ENCODE data around the gene CIDEA. TPM values are rescaled to one million over a fixed set of nuclear protein-coding genes. Genes with fewer than 3 reads are reported as not detected.

CIDEA gene
- total RNA-seq, 1 donor from 2014 or later, result not detected

DNA sequence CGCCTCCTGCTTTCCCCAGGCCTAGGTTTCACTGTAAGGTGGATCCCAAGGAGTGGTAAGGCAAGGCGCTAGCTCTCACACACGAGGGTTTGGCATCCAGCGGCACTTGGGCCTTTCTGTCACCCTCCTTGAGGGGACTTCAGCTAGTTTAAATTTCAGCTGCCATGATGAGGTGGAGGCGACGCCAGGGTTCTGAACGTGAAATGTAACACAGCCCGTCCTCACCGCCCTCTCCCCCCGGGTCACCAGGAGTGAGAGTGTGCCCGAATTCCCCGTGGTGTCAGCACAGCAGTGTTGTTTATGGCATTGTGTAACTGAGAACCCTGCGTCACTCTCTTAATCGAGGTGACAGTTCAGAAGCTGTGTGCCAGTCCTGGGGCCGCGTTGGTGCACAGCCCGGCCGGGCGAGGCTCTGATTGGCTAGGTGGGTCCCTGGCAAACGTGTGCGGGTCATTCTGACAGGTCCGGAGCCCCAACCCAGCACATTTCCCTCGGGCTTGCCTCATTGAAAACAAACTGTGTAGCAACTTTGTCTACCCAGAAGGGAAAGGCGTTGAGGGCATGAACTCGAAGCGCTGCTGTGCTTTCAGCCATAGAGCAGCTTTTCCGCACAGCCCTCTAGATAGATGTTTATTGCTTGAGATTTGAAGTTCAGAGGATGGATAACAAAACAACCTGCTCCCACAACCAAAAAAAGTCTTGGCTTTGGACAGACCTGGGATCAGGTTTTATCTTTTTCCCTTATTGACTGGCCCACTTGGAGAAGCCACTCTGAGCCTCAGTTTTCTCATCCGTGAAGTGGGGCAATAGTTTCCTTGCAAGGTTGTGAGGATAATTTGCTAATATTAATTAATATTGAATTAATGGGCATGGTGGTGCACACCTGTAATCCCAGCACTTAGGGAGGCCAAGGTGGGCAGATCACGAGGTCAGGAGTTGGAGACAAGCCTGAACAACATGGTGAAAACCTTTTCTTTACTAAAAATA lies 4.9 kb downstream of the CIDEA start:
- Mint-ChIP-seq H3K27me3 (ENCODE audit: low read depth) (peaks cover 56% of the 10 kb centered on the region), H3K4me1 (ENCODE audit: low read depth) (no peaks in the 10 kb centered on the region), H3K36me3 (ENCODE audit: low read depth) (no peaks in the 10 kb centered on the region), H3K27ac (no peak overlapping the region), H3K9me3 (no peaks in the 10 kb centered on the region), H3K4me3 (ENCODE audit: low read depth) (no peak overlapping the region)
- DNase-seq (ENCODE audit: low spot score), result no peak
- intact Hi-C loops (cut with micrococcal nuclease), result no loop called here

DNA sequence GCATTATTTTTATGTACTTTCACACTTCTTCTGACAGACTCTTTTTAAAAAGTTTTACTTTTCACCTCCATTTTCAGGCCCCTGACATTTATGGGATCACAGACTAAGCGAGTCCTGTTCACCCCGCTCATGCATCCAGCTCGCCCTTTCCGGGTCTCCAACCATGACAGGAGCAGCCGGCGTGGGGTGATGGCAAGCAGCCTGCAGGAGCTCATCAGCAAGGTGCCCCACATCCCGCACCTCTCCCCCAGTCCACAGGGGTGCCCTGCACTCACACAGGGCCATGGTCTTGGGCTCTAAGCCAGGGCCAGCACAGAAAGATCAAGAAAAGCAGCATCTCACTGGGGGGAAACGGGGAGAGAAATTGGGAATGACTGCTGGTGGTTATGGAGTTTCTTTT lies 8.6 kb downstream of the CIDEA start:
- Mint-ChIP-seq H3K9me3 (no peaks in the 10 kb centered on the region), H3K36me3 (ENCODE audit: low read depth) (no peaks in the 10 kb centered on the region), H3K27ac (no peak overlapping the region), H3K4me3 (ENCODE audit: low read depth) (no peak overlapping the region), H3K4me1 (ENCODE audit: low read depth) (no peaks in the 10 kb centered on the region), H3K27me3 (ENCODE audit: low read depth) (peaks cover 33% of the 10 kb centered on the region)
- DNase-seq (ENCODE audit: low spot score), result no peak
- intact Hi-C loops (cut with micrococcal nuclease), result no loop called here

DNA sequence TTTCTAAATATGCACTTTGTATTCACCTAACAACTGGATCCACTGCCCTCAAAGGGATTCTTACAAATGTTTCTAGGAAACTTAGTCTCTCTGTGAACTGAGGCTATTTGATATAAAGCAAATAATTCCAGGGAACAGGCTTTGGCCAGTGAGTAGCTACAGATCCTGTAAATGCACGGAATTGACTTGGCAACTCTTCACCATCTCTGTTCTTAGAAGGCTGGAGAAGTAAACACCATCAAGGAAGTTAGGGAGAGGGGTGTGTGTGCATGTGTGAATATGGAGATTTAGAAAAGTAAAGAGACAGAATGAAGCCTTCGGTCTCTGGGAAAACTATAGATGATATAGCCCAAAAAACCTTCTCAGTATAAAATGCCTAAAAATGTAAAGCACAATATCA lies 10.7 kb downstream of the CIDEA start:
- H3K4me3 Mint-ChIP-seq (ENCODE audit: low read depth), result no peak overlapping the region
- H3K9me3 Mint-ChIP-seq, result no peaks in the 10 kb centered on the region
- intact Hi-C loops (cut with micrococcal nuclease), result no loop called here
- DNase-seq (ENCODE audit: low spot score), result no peak
- H3K27me3 Mint-ChIP-seq (ENCODE audit: low read depth), result peaks cover 30% of the 10 kb centered on the region
- no peaks in the 10 kb centered on the region for H3K4me1 Mint-ChIP-seq (ENCODE audit: low read depth)
- no peaks in the 10 kb centered on the region for H3K36me3 Mint-ChIP-seq (ENCODE audit: low read depth)
- no peak overlapping the region for H3K27ac Mint-ChIP-seq

DNA sequence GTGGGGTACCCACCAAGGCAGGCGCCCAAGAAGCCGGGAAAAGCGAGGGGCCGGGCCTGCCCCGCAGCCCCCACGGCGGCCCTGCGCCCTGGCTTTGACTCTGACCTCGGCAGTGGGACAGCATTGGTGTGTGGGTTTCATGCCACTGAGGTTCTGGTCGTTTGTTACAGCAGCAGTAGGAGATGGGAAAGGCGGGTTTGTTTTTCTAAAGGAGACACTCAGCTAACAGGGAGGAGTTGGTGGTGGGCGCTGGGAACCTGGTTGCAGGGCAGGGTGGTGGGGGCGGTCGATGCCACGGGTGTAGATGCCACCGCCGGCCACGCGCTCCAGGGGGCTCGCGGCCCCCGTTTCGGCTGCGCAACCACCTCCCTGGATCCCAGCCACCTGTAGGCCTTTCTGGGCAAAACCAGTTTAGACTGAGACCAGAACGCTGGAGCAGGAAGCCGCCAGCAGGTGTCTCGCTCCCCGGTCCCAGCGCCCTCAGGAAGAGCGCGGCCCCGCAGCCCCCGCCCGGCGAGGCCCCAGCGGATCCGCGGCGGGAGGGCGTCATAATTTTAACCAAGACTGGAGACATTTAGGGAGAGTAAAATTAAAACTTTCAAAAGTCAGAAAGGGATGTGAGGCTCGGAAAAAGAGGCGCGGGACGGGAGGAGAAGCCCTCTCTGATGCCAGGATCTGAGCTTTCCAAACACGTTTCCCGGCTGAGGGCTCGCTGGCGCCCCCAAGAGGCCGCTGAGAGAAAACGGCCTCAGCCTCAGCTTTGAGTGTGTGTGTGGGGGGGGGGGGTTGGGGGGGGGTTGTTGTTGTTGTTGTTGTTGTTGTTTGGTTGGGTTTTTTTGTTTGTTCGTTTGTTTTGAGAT lies 17.4 kb downstream of the CIDEA start:
- DNase-seq (ENCODE audit: low spot score), result peak; percentile 48
- Mint-ChIP-seq H3K36me3 (ENCODE audit: low read depth) (no peaks in the 10 kb centered on the region), H3K4me3 (ENCODE audit: low read depth) (peak overlapping the region; percentile 65), H3K9me3 (no peaks in the 10 kb centered on the region), H3K27me3 (ENCODE audit: low read depth) (peaks cover 4% of the 10 kb centered on the region), H3K27ac (no peak overlapping the region), H3K4me1 (ENCODE audit: low read depth) (peaks cover 2% of the 10 kb centered on the region)
- intact Hi-C loops (cut with micrococcal nuclease), result loop anchor here (5.0 kb wide), 1 partner anchor 386 kb away; the partner anchor contains the start of gene SPIRE1

DNA sequence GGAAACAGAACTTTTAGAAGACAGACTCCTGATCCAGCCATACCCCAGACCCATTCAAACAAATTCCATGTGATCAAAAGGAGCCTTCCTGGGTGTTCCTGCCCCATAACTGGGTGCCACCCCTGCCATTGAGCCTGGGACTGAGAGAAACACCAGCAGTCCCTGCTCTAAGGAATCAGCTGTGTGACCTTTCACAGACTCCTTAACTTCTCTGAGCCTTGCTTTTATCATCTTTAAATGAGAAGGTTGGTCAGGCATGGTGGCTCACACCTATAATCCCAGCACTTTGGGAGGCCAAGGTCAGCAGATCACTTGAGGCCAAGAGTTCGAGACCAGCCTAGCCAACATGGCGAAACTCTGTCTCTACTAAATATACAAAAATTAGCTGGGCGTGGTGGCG lies 20.6 kb downstream of the CIDEA start:
- intact Hi-C loops (cut with micrococcal nuclease), result loop anchor here (5.0 kb wide), 1 partner anchor 383 kb away; the partner anchor contains the start of gene SPIRE1
- H3K36me3 Mint-ChIP-seq (ENCODE audit: low read depth), result no peaks in the 10 kb centered on the region
- no peaks in the 10 kb centered on the region for H3K9me3 Mint-ChIP-seq
- H3K27ac Mint-ChIP-seq, result no peak overlapping the region
- H3K4me3 Mint-ChIP-seq (ENCODE audit: low read depth), result no peak overlapping the region
- no peak for DNase-seq (ENCODE audit: low spot score)
- H3K27me3 Mint-ChIP-seq (ENCODE audit: low read depth), result peaks cover 3% of the 10 kb centered on the region
- peaks cover 2% of the 10 kb centered on the region for H3K4me1 Mint-ChIP-seq (ENCODE audit: low read depth)

- no peak overlapping the region for H3K27ac Mint-ChIP-seq
- no peaks in the 10 kb centered on the region for H3K4me1 Mint-ChIP-seq (ENCODE audit: low read depth)
- no peak overlapping the region for H3K4me3 Mint-ChIP-seq (ENCODE audit: low read depth)
- H3K36me3 Mint-ChIP-seq (ENCODE audit: low read depth), result no peaks in the 10 kb centered on the region
- no peak for DNase-seq (ENCODE audit: low spot score)
- no peaks in the 10 kb centered on the region for H3K9me3 Mint-ChIP-seq
- intact Hi-C loops (cut with micrococcal nuclease), result no loop called here
- peaks cover 2% of the 10 kb centered on the region for H3K27me3 Mint-ChIP-seq (ENCODE audit: low read depth)
These were observed 22.8 kb downstream of the CIDEA start for GRCh38 chr18:12276736-12277554.

- Mint-ChIP-seq H3K36me3 (ENCODE audit: low read depth) (no peaks in the 10 kb centered on the region), H3K27ac (no peak overlapping the region), H3K4me3 (ENCODE audit: low read depth) (no peak overlapping the region), H3K27me3 (ENCODE audit: low read depth) (peaks cover 2% of the 10 kb centered on the region), H3K9me3 (no peaks in the 10 kb centered on the region), H3K4me1 (ENCODE audit: low read depth) (no peaks in the 10 kb centered on the region)
- DNase-seq (ENCODE audit: low spot score), result no peak
- intact Hi-C loops (cut with micrococcal nuclease), result no loop called here
These were observed 24.1 kb downstream of the CIDEA start for GRCh38 chr18:12278215-12278671.

DNA sequence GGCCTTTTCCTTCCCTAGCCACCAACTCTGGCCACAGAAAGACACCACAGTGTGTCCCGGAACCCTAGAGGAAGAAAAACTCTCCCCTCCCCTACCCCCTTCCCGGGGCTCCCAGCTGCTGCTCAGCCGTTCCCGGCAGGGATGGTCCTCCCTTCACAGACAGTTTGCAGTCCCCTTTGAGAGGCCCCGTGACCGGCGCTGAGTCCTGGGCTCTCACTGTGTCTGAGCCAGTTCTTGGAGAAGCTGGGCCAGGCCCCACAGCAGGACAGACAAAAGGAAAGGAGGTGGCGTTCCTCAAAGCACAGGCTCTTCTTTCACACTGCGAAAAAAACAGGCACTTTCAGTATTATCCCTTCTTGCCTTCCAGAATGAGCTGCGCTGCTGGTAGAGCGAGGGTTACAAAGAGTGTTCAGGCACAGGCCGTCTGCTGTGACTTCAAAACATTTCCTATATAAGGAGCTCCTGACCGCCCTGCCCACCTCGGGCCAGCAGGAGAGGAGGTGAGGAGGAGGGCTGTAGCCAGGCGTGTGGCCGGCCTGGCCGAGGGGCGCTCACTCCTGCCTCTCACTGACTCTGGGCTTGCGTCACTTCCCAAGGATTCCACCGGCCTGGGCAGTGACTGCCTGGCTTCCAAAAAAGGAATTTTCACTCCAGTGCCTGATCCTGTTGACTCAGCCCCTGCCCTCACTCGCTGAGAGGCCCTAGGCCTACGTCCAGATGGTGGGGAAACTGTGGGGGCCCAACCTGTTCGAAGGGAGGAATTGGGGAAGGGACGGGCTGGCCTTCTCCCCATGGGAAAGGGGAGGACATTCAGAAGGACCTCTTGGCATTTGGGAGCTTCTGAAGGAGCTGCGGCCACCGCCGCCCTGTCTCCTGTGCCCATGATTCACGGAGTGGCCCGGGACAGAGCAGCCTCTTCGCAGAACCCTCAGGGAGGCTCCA lies 24.9 kb downstream of the CIDEA start:
- Mint-ChIP-seq H3K27me3 (ENCODE audit: low read depth) (peaks cover 5% of the 10 kb centered on the region), H3K36me3 (ENCODE audit: low read depth) (no peaks in the 10 kb centered on the region), H3K27ac (no peak overlapping the region), H3K9me3 (no peaks in the 10 kb centered on the region), H3K4me3 (ENCODE audit: low read depth) (no peak overlapping the region), H3K4me1 (ENCODE audit: low read depth) (no peaks in the 10 kb centered on the region)
- intact Hi-C loops (cut with micrococcal nuclease), result no loop called here
- DNase-seq (ENCODE audit: low spot score), result no peak

GRCh38 chr18:12279781-12280531 lies 25.8 kb downstream of the CIDEA start:
- no peak overlapping the region for H3K4me3 Mint-ChIP-seq (ENCODE audit: low read depth)
- intact Hi-C loops (cut with micrococcal nuclease), result no loop called here
- peaks cover 14% of the 10 kb centered on the region for H3K27me3 Mint-ChIP-seq (ENCODE audit: low read depth)
- no peaks in the 10 kb centered on the region for H3K36me3 Mint-ChIP-seq (ENCODE audit: low read depth)
- no peaks in the 10 kb centered on the region for H3K4me1 Mint-ChIP-seq (ENCODE audit: low read depth)
- H3K27ac Mint-ChIP-seq, result no peak overlapping the region
- no peaks in the 10 kb centered on the region for H3K9me3 Mint-ChIP-seq
- DNase-seq (ENCODE audit: low spot score), result no peak

DNA sequence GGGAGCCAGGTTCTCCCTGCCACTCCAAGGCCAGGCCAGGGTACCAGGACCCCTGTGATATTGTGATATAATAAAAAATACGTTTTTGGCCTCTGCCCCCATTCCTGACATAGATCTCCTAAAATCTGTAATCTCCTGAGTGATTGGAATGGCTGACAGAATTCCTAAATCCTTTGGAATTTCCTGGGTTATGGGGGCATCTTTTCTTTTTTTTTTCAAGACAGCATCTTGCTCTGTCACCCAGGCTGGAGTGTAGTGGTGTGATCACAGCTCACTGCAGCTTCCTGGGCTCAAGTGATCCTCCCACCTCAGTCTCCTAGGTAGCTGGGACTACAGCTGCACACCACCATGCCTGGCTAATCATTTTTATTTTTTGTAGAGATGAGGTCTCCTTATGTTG lies 27.7 kb downstream of the CIDEA start:
- Mint-ChIP-seq H3K4me1 (ENCODE audit: low read depth) (no peaks in the 10 kb centered on the region), H3K36me3 (ENCODE audit: low read depth) (no peaks in the 10 kb centered on the region), H3K27me3 (ENCODE audit: low read depth) (peaks cover 22% of the 10 kb centered on the region), H3K9me3 (no peaks in the 10 kb centered on the region), H3K4me3 (ENCODE audit: low read depth) (no peak overlapping the region), H3K27ac (no peak overlapping the region)
- no peak for DNase-seq (ENCODE audit: low spot score)
- intact Hi-C loops (cut with micrococcal nuclease), result no loop called here

DNA sequence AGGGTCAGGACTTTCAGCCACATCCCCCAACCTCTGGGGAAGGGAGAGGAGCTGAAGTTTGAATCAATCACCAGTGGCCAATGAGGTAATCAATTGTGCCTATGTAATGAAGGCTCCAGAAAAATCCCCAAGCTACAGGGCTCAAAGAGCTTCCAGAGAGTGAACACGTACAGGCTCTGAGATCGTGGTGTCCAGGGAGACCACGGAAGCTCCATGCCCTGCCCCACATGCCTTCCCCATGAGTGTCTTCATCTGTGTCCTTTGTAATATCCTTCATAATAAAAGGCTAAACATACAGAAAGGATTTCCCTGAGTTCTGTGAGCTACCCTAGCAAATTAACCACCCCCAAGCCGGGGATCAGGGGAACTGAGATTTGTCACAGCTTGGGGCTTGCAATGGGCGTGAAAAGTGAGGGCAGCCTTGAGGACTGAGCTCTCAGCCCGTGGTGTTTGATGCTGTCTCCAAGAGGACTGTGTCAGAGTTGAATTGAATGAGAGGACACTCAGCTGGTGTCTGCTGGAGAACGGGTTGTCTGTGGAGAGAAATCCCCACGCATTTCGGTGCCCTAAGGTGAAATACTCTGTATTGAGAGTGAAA lies 28.4 kb downstream of the CIDEA start:
- H3K36me3 Mint-ChIP-seq (ENCODE audit: low read depth), result no peaks in the 10 kb centered on the region
- H3K27ac Mint-ChIP-seq, result no peak overlapping the region
- H3K4me1 Mint-ChIP-seq (ENCODE audit: low read depth), result no peaks in the 10 kb centered on the region
- peaks cover 22% of the 10 kb centered on the region for H3K27me3 Mint-ChIP-seq (ENCODE audit: low read depth)
- no peak overlapping the region for H3K4me3 Mint-ChIP-seq (ENCODE audit: low read depth)
- DNase-seq (ENCODE audit: low spot score), result no peak
- intact Hi-C loops (cut with micrococcal nuclease), result no loop called here
- H3K9me3 Mint-ChIP-seq, result no peaks in the 10 kb centered on the region

Data from activated T-helper 2 cell treated with anti-CD3 and anti-CD28 coated beads, Interferon-gamma antibody, Interleukin-2, Interleukin-4, amounts not matched to agents 10 μg/mL and 5 μg/mL and 100 μg/mL, durations not matched to agents 14 hours and 24 hours and 36 hours (primary cell).